CD1c-positive myeloid dendritic cell (primary cell): ENCODE measurements around the gene ZNF423.

Experiments
- DNase-seq: peaks from one replicate; pipeline ENCODE4 v3.0.0-alpha.2; 2016; ENCODE audit errors: extremely low spot score

ZNF423 gene

DNA sequence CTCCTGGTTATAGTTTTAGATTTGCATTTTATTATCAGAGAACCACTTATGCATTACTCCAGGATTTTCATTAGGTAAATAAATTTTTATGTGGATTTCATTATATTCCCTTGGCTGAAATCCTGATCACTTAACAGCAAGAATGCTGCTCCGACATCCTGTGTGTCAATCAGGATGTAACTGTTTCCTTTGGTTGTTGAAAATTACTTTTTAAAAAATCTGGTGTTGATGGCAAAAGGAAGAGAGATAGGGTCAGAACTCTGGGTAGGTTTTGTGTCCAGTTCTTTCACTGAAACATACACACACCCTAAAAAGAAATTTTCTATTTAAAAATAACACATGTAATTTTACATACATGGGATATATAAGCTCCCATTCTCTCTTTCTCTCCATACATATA is 30.9 kb downstream of the ZNF423 start:
- DNase-seq = no peak

DNA sequence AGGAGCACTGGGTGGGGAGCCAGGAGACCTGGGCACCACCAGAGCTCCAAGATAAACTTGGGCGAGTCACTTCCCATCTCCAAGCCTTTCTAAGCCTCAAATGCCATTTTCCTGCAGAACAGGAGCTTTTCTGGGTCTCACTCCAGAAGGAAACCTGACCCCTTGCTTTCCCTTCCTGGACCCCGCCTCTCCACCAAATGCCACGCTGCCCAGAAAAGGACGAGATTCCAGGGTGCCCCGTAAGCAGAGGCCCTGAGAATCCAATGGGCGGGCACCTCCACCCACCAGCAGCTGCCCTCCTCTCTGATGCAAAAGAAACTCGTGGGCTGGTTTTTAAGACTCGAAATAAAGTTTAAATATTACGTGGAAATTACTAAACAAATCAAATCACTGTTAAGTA is 31.3 kb downstream of the ZNF423 start:
- DNase-seq = no peak

DNA sequence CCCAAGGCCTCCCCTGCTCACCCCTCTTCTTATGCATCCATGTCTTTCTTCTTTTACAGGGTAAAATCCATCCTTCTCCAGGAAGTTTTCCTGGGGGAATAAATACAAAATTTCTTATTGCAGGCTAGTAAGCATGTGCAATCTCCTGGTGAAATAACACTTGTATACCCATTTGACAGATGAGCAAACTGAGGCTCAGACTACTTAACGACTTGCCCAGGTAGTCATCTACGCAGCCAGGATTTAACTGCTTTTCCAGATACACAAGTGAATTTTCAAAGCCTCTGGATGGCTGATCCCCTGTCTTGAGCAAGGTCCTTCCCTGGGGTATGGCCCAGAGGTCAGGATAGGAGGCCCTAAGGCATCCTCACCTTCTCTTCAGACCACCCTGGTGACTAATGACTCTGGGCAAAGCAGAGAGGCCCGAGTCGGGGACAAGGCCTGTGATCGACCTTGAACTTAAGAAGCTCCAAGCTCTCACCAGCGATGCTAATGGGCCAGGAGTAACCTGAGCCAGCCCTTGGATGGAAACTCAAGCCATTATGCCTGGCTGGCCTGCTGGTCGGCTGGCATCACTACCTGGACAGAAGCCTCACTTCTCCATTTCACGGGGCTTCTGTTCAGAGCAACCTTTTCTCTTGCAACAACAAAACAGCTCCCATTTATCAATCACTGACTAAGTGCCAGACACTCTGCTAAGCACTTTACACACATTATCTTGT is 33.1 kb downstream of the ZNF423 start:
- no peak for DNase-seq

DNA sequence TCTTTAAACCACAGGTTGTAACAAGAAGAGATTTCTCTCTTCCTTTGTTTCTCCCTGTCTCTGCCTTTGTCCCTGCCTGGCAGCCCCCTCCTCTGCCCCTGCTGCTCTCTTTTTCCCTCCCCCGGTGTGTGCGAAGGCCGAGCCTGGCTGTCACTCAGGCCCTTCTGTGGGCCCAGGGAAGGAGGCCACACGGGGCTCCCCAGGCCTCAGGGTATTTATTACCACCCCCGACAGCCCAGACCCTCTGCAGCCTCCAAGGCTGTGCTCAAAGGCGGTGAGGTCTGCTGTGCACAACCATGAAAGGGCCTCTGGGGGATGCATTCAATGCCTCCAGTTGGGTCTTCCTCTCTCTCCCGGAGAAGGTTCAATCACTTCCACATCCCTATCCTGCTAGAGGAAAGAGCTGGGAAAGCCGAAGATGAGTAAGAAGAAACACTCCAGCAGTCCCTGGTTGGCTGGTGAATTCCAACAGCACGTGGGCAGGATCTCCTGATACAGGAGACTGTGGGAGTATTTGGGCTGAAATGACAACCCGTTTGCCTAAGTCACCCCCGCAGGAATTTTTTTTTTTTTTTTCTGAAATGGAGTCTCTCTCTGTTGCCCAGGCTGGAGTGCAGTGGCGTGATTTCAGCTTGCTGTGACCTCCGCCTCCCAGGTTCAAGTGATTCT is 34.2 kb downstream of the ZNF423 start:
- no peak for DNase-seq

DNA sequence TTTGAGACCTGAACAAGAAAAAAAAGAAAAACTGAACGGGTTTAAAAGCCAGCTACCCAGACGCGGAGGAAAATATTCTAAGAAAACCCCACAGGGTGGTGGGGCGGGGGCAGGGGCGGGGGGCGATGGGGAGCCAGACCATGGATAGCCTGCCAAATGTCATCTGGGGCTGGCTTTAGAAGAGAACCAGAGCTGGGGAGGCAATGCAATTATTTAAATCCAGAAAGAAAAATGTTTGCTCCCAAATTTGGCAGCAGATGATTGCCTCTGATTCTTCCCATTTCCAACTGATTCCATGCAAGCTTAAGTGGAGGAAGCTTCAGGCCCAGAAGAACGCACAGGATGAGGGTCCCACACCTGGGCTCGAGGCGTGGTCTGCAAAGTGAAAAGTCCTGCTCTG is 34.8 kb downstream of the ZNF423 start:
- no peak for DNase-seq

DNA sequence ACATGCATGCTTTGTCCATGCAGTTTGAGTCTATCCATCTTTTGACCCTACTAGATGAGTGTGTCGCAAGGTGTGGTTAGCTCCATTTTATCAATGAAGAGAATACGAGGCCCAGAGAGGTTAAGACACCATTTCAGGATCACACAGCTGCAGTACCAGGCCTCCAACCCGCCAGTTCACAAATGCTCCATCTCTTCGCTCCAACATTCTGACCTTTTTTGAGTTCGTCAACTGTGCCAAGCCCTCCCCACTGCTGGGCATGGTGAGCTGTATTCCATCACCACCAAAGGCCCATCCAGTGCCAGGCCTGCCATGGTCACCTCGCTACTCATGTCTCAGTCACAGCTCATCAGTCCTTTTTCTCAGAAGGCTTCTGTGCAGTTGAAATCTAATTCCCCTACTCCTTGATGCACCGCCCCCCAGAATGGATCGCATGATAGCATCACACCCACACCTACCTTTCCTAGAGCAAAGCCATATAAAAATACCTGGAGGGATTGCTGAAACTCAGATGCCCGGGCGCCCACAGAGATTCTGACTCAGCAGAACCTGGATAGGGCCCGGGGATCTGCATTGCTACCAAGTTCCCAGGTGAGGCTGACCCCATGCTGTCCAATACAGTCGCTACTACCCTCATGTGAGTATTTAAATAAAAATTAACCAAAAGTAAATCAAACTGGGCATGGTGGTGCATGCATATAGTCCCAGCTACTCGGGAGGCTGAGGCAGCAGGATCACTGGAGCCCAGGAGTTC is 38.0 kb downstream of the ZNF423 start:
- no peak for DNase-seq

DNA sequence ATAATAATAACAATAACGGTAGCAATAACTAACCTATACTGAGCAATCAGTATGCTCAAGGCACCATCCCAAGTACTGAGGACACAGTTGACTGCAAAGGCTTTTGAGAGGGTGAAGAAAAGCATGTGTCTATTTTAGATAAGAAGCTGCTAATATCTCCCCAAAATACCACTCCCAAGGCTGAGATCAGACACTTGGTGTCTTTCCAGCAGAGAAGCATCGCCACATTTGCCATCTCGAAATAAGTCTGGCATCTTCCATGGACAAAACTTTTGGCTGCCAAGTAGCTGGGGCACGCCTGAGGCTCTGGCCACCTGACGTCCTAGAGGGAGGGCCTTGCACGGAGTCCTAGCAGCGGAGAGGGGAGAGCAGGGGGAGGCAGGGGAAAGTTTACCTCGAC is 39.0 kb downstream of the ZNF423 start:
- no peak for DNase-seq

DNA sequence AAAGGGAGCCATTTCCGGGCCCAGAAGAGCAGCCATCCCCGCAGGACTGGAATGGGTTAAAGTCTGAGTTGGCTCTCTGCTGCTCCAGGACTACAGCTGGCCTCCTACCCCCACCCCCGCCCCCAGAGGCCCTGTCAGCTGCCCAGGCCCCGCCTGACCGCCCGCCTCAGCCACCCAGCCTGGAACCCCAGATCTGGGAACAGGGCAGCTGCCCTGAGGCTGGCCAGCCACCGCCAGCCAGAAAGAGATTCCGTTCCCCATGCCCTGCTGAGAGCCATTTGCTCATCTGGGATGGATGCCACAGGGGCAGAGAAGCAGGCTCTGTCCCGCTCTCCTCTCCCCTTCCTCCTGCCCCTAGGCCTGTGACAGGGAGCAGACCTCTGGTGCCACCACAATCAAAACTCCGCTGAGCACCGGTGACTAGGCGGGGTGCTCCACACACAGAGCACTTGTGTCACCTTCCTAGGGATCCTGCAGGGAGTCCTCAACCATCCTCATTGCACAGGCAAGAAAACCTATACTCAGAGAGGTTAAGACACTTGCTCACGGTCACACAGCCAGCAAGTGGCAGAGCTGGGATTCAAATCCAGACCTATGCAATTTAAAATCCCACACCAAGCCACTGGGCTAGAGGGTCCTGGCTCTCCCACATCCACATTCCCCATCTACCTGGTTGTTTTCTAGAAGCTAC is 44.1 kb downstream of the ZNF423 start:
- DNase-seq = no peak

DNA sequence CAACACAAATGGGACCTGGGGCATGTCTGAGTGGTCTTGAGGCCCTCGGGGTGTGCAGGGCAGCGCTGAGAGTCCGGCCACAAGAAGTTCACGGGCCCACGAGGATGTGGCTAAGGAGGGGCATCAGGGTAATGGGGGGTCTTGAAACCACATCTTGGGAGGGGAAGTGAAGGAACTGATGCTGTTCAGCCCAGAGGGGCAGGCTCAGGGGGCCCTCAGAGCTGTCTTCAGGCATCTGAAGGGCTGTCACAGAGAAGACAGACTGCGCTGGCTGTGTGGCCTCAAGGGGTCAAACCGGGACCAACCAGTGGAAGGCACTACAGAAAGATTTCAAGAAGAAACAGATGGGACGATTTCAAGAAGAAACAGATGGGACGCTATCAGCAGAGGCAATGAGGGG is 45.1 kb downstream of the ZNF423 start:
- no peak for DNase-seq

DNA sequence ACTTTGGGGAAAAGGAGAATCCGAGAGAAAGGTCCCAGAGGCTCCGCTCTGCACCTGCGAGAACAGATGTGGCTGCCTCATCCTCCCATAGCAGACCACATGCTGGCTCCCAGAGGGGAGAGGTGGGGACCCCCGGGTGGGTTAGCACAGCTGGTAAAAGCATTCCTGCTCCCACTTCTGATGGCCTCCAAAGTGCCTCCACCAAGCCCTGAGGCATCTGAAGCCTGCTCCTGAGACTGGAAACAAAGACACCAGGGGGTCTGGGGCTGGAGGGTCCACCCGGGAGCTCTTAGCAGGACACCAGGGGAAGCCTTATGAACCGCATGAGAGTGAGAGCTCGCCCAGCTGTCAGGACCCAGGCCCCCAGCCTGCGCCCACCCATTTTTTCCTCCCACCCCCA is 46.4 kb downstream of the ZNF423 start:
- no peak for DNase-seq

DNA sequence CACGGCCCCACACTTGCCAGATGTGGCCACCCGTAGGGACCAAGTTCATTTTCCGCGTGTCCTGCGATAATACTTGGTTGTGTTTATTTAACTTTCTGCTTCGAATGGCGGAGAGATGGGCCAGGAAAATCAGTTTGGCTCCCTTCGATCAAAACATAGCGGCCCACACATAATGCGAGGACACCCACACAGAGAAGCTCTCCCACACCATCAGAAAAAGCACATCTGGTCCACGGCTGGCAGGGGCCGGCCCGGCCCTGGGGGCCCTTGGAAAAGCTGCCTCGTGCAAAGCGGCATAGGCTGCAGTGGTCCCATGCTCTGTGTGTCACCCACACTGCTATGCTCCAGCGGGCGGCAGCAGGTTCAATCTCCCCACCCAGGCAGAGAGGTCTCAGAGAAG is 46.9 kb downstream of the ZNF423 start:
- no peak for DNase-seq

DNA sequence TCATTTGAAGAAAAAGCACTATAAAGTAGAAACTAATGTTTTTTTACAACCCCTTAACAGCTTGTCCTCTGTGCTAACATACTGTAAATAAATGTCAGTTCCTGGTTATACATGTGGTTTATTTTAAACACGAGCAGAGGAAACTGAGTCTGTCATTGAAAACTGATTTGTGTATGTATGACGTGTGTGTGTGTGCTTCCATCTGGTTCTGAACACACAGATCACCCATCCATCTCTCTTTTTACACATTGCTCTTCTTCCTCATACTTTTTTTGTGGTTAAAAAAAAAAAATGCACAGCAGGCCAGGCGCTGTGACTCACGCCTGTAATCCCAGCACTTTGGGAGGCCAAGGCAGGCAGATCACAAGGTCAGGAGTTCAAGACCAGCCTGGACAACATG is 49.5 kb downstream of the ZNF423 start:
- DNase-seq = no peak

DNA sequence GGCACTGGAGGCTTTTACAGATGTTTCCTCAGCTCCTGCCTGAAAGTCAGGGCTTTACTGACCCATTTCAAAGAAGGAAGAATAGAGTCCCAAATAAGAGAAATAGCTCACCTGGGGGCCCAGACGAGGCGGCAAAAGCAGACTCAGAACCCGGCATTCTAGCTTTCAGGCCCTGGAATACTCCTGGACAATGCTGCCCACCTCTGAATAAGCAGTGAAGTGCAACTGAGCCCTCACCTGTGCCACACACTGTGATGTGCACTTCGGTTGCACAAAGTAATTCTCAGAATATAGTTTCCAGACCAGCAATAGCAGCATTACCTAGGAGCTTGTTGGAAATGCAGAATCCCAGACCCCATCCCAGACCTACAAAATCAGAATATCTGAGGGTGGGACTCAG is 54.6 kb downstream of the ZNF423 start:
- DNase-seq = no peak

DNA sequence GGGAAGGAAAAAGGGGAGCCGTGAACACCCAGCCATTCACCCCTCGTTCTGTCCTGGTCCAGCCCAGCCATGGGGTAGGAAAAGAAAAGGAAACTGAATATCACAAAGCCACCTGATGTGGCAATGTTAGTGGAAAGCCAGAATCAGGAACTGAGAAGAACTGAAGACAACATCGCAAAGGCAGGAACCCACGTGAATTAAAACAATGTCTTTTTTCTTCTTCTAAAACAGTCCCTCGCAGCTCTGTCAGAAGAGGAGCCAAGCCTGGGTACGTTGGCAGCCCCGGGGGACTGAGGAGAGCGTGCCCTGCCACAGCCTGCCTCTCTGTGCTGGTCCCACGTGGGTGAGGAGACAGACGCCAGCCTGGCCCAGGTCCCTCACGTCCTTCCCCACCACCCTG is 55.0 kb downstream of the ZNF423 start:
- peak; percentile 15 for DNase-seq

DNA sequence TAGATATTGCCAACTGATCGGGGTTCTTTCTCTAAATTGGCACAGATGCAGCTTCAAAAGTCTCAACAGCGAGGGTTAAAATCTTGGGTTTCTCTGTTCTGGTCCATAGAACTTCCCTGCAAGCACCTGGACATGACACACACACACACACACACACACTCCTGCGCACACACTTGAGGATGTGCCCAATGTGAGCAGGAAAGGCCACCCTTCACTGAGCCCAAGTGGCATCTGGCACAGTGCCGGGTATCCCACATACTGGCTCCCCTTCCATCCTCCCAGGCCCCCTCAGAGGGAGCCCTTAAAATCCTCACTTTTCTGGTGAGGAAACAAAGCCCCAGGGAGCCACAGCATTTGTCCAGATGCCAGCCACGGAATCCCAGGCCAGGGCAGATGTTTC is 55.5 kb downstream of the ZNF423 start:
- no peak for DNase-seq

DNA sequence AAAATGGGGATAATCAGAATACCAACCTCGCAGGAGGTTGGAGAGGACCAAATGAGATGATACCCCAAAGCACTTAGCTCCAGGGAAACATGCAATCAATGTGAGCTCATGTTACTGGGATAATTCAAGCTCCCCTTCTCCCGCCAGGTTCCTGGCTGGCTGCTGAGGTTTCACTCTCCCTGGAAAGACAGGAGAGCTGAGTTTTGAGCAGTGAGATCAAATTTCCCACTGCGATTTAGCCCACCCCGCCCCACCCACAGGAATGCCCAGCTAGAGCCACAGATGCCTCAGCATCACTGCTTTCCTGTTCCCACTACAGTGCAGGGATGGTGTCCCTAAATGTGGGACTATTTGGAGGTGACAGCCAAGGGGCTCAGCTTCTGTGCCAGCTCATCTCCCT is 56.7 kb downstream of the ZNF423 start:
- DNase-seq = no peak

DNA sequence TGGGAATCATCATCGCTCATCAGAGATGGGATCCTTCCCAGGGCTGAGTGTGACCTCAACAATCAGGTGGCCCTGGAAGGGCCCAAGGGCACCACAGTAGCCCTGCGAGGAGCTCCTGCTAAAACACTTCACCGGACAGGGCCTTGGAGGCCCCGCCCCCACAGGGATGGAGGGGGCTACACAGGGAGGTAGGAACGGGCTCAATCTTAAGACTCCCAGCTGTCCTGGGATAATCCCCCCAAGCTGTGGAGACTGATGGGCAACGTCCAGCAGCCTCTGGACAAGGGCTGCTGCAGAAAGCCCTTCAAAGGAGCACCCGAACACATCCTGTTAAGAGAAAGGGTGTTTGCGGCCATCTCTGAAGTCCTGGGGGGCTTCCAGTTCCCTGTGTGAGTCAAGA is 60.4 kb downstream of the ZNF423 start:
- DNase-seq = no peak

DNA sequence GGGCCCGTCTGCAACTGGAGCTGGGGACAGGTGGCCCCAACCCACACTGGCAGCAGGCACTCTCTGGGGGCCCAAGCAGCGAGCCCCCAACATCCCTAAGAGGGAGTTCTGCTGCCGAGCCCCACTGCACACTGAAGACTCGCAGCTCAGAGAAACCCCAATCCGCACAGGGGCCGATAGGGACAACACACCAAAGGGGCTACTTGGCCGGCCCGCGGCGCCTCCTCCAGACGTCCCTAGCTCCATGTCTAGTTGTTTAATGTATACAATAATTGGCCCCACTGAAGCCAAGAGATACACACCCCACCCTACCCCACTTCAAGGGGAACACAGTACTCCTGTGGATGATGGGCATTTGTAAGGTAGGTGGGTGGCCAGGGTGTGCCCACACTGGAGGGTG is 62.7 kb downstream of the ZNF423 start:
- no peak for DNase-seq

DNA sequence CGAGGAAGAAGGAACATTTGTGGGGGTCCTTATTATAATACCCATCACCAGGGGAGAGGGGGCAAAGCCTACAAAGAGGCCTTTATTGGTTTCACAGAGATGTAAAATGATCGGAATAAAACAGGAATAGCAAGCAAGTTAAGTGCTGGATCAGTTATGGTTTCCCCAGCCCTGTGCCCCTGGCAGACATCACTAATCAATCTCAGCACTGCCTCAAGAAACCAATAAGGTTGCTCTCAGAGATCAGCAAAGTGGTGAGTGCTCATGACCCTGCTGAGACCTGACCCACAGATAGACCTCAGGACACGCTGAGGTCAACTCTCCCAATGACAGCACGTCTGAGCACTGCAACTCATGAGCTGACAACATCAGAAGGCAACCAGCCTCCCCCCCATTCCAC is 66.3 kb downstream of the ZNF423 start:
- no peak for DNase-seq

DNA sequence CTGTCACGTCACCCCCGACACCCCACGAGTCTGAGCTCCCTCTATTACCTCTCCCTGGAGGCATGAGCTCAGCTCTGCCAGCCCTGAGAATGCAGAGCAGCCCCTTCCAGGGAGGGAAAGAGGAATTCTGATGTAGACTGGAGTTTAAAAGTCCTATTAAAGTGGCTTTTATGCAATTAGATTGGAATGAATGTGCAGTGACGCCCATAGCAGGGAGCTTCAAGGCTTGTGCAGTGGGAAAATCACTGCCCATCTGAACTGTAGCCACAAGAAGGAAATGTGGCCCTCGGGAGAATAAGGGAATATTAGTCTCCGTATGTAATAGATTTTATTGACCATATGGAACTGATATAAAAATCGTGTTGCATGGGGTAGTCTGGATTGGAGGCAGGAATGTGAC is 66.9 kb downstream of the ZNF423 start:
- DNase-seq = no peak

DNA sequence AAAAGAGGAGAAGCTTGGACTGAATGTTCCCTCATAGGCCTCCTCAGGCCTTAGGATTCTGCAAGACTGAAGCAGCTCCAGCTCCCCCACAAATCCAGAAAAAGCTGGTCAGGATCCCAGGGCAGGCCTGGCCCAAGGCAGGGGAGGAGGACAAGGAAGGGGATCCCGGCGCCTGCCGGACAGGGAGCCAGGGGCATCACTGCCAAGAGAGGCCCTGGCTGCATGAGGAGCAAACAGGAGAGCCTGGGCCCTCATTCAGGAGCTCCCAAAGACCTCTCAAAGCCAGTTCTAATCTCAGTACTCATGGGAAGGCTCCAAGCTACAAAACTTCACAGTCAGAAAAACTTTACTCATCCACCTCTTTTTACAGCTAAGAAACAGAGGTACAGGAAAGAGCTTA is 67.3 kb downstream of the ZNF423 start:
- no peak for DNase-seq

DNA sequence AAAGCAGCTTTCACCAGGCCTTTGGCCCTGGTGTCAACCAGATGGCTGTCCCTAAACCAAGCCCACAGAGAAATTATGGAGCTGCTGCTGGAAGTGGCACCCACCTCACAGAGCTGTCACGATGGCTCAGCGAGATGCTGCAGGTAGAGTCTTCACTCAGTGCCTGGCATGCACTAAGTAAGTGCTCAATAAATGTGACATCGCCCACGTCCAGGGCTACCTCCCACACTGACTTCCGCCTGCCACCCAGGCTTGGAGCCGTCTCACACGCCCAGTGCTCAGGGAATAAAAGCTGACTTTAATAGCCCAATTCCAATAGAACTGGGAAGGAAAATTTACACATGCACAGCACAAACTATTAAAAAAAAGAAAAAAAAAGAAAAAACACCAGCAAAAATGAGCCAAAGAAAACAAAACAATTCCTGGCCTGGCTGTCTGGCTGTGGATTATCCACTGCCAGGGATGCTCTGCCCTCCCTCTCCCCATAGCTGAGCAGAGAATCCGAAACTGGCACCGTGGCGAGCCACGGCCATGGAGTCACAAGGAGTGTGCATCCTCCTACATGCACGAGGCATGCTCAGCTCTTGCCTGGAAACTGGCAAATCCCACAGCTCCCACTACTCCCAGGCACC is 68.9 kb downstream of the ZNF423 start:
- DNase-seq = no peak
